HepG2 (cell line): ENCODE measurements around the gene TBC1D10A. TPM values are rescaled to one million over a fixed set of nuclear protein-coding genes. Genes with fewer than 3 reads are reported as not detected.

Source experiments
- ATAC-seq: fragments of 200-7000 bp; cut with Tn5 transposase; 3 replicates; pipeline ENCODE4 v1.9.1; 2020; ENCODE audit warnings: mild to moderate bottlenecking, moderate library complexity
- BruUV-seq: library from RNA; stranded (reverse); fragments of 400-500 nt; replicated peaks from 2 replicates; lab custom pipeline; 2021; lab: Mats Ljungman, UMichigan
- CTCF ChIA-PET: fragments of 300-600 bp; formaldehyde crosslinking; extraction: SDS; loops from one replicate; lab custom pipeline; 2021; ENCODE audit warnings: low total read pairs, inconsistent platforms, low intra/inter-chr PET ratio; lab: Yijun Ruan, JAX
- POLR2A ChIA-PET: fragments of 350-600 bp; sonication (Branson Sonifier 250); formaldehyde crosslinking; loops from one replicate; lab custom pipeline; 2020; ENCODE audit warnings: antibody characterized with exemption, inconsistent platforms; lab: Yijun Ruan, JAX
- DNase-seq: peaks from one replicate; pipeline ENCODE4 v3.0.0-alpha.2; 2015; ENCODE audit warnings: low spot score
- FAIRE-seq: peaks from 3 replicates; lab custom pipeline; 2011; peaks lifted over from hg19 to GRCh38; lab: Jason Lieb, UNC
- H2AFZ ChIP-seq: one replicate; pipeline ENCODE4 v1.6.1; 2011; ENCODE audit warnings: low read length, inconsistent platforms
- H3K27ac ChIP-seq: fragments of 300-600 bp; 3 replicates; pipeline ENCODE4 v1.8.0; 2011; ENCODE audit warnings: mixed run types, mild to moderate bottlenecking, mixed read lengths, low read length, inconsistent platforms; ENCODE audit not compliant: insufficient read depth; ENCODE audit errors: extremely low read length
- H3K27me3 ChIP-seq, 2 experiments: fragments of 200-600 bp in 1 of 2; 2 replicates in 1 of 2; 3 replicates in 1 of 2; pipeline versions ENCODE4 v1.6.0 to v1.8.0; 2011; ENCODE audit warnings: low read length in 2 of 2, mild to moderate bottlenecking in 2 of 2, moderate library complexity in 2 of 2, inconsistent platforms in 1 of 2; ENCODE audit not compliant: insufficient read depth in 2 of 2, control insufficient read depth in 1 of 2
- H3K36me3 ChIP-seq, 2 experiments: fragments of 200-600 bp in 1 of 2; replicated peaks in 1 of 2; 2 replicates in 1 of 2; 3 replicates in 1 of 2; pipeline versions ENCODE4 v1.5.1 to v1.8.0; 2011; ENCODE audit warnings: low read length in 2 of 2, inconsistent platforms in 1 of 2; ENCODE audit not compliant: insufficient read depth in 2 of 2, control insufficient read depth in 1 of 2
- H3K4me1 ChIP-seq: 2 replicates; pipeline ENCODE4 v1.5.1; 2012; ENCODE audit warnings: low read length, inconsistent platforms; ENCODE audit not compliant: insufficient read depth
- H3K4me2 ChIP-seq: 2 replicates; pipeline ENCODE4 v1.6.0; 2011; ENCODE audit warnings: low read depth, low read length, inconsistent platforms
- H3K4me3 ChIP-seq, 3 experiments: fragments of 200-600 bp in 1 of 3; sonication (generic), shearing (Covaris generic) in 1 of 3; replicated peaks in 1 of 3; 2 replicates each; pipeline ENCODE4 v1.5.1; 2011 to 2016; ENCODE audit warnings: low read length in 3 of 3, inconsistent platforms in 2 of 3, low read depth in 2 of 3, mild to moderate bottlenecking in 2 of 3, control low read depth in 1 of 3, mixed read lengths in 1 of 3; ENCODE audit not compliant: insufficient read depth in 1 of 3
- H3K79me2 ChIP-seq: one replicate; pipeline ENCODE4 v1.6.1; 2011; ENCODE audit warnings: low read length, inconsistent platforms; ENCODE audit not compliant: insufficient read depth
- H3K9ac ChIP-seq: 2 replicates; pipeline ENCODE4 v1.6.0; 2011; ENCODE audit warnings: mild to moderate bottlenecking, low read depth, low read length, inconsistent platforms; ENCODE audit not compliant: insufficient read depth
- H3K9me3 ChIP-seq: 2 replicates; pipeline ENCODE4 v1.5.1; 2012; ENCODE audit warnings: mild to moderate bottlenecking, low read length
- H4K20me1 ChIP-seq: 2 replicates; pipeline ENCODE4 v1.6.0; 2011; ENCODE audit warnings: inconsistent platforms, mild to moderate bottlenecking, low read length, moderate library complexity; ENCODE audit not compliant: insufficient read depth
- GABPB1 ChIP-seq: IDR thresholded peaks from 2 replicates; pipeline ENCODE4 v1.6.1; 2016; ENCODE audit warnings: mild to moderate bottlenecking, missing genetic modification reagents, moderate library complexity, missing compliant biosample characterization
- MIER2 ChIP-seq: IDR thresholded peaks from 2 replicates; pipeline ENCODE4 v1.6.1; 2016; ENCODE audit warnings: missing biosample characterization, missing genetic modification reagents
- NFE2 ChIP-seq: sonication (generic); formaldehyde crosslinking; IDR thresholded peaks from 2 replicates; pipeline ENCODE4 v1.4.0; 2020; ENCODE audit warnings: missing genetic modification reagents
- SAP130 ChIP-seq: IDR thresholded peaks from 2 replicates; pipeline ENCODE4 v1.6.1; 2016; ENCODE audit warnings: low read depth
- SMYD3 ChIP-seq: sonication (generic); formaldehyde crosslinking; IDR thresholded peaks from 2 replicates; pipeline ENCODE4 v1.8.1; 2023; ENCODE audit warnings: mild to moderate bottlenecking, missing genetic modification reagents
- TRIM24 ChIP-seq: sonication (generic); formaldehyde crosslinking; IDR thresholded peaks from 2 replicates; pipeline ENCODE4 v1.8.0; 2022; ENCODE audit warnings: mild to moderate bottlenecking, missing genetic modification reagents
- ZBTB10 ChIP-seq: sonication (generic); formaldehyde crosslinking; IDR thresholded peaks from 2 replicates; pipeline ENCODE4 v1.4.0; 2020; ENCODE audit warnings: missing genetic modification reagents, borderline replicate concordance
- ZNF292 ChIP-seq: sonication (generic); formaldehyde crosslinking; IDR thresholded peaks from 2 replicates; pipeline ENCODE4 v1.8.1; 2022; ENCODE audit warnings: mild to moderate bottlenecking, low read depth, missing genetic modification reagents, borderline replicate concordance
- ZNF496 ChIP-seq: sonication (generic); formaldehyde crosslinking; IDR thresholded peaks from 2 replicates; pipeline ENCODE4 v1.8.1; 2023; ENCODE audit warnings: mild to moderate bottlenecking, moderate library complexity, missing genetic modification reagents; ENCODE audit not compliant: insufficient replicate concordance
- WGBS: methylation state at CpG from one replicate; pipeline ENCODE4 v1.1.6; 2017; ENCODE audit warnings: low lambda C conversion rate; 5-methylcytosine and 5-hydroxymethylcytosine counted together
- in situ Hi-C: cut with HindIII; loops from 2 replicates; pipeline ENCODE4 v1.10.0; 2017; ENCODE audit warnings: low pct_unique_long_range_greater_than_20kb; ENCODE audit not compliant: extremely low pct_ligation_motif_present
- intact Hi-C: fragments of 100-400 bp; cut with micrococcal nuclease; formaldehyde crosslinking; loops from one replicate; pipeline ENCODE4 v1.10.0; 2022; ENCODE audit not compliant: unreplicated experiment
- polyA plus RNA-seq, 8 experiments: library from polyadenylated mRNA; depleted of rRNA in 3 of 8; stranded (reverse) in 7 of 8; unstranded in 1 of 8; fragments of >200 nt; fragmentation: Illumina TruSeq in 4 of 8; extraction: Trizol in 4 of 8; gene quantifications; 2 replicates each; pipeline versions ENCODE4 v1.2.1 to v1.2.3, GENCODE V29; 2011 to 2016; ENCODE audit warnings: low read depth in 4 of 8, missing spikeins in 1 of 8, mixed read lengths in 1 of 8; ENCODE audit not compliant: insufficient read depth in 1 of 8
- total RNA-seq, 5 experiments: library from RNA; depleted of rRNA; stranded (reverse); fragments of >200 nt; fragmentation: Illumina TruSeq; extraction: Trizol; gene quantifications; 2 replicates each; pipeline ENCODE4 v1.2.3, GENCODE V29; 2016; ENCODE audit warnings: low read depth in 1 of 5

Gene TBC1D10A
- total and polyA plus RNA-seq, 2 of the 13 experiments (the other 11 are each of a cell fraction or from before 2014, with no cell fraction given) = 4.2 to 4.9 TPM

GRCh38 chr22:30357650-30358215, 31.0 kb upstream of the TBC1D10A start:
- peaks cover 19% of the 10 kb centered on the region for H4K20me1 ChIP-seq
- H3K4me2 ChIP-seq = peak overlapping the region; percentile 83
- in situ Hi-C loops (no loop called here), intact Hi-C loops (no loop called here)
- FAIRE-seq (no peak), DNase-seq (no peak), ATAC-seq (no peak)
- peaks cover 39% of the 10 kb centered on the region for H3K4me1 ChIP-seq
- H3K9ac ChIP-seq = no peak overlapping the region
- H3K36me3 ChIP-seq = peaks cover 0 to 16% of the 10 kb centered on the region in 2 experiments; a peak in 3 of 5 replicates
- ChIA-PET POLR2A (interaction anchor here (1.1 to 2.0 kb wide), 4 partner anchors 30 to 65 kb away, joined by 4 to 39 read pairs (median 15); partner anchors contain the start of genes RNF215 and TBC1D10A), CTCF (no interaction called here)
- no TSS peak for BruUV-seq
- H3K9me3 ChIP-seq = no peaks in the 10 kb centered on the region
- H3K27ac ChIP-seq = no peak overlapping the region
- 88% methylated on average over 22 of the region's 22 CpGs for WGBS
- H3K4me3 ChIP-seq = peak overlapping the region in 2 of 3 experiments; percentile 96 to 99; a peak in 2 of 6 replicates
- H3K27me3 ChIP-seq = no peaks in the 10 kb centered on the region; a peak in 2 of 5 replicates
- TF ChIP-seq TRIM24 (CRISPR knock-in tag) (no peak), ZNF496 (CRISPR knock-in tag) (no peak), GABPB1 (CRISPR knock-in tag) (no peak), MIER2 (CRISPR knock-in tag) (no peak), SMYD3 (no peak), ZBTB10 (CRISPR knock-in tag) (no peak), SAP130 (CRISPR knock-in tag) (no peak), NFE2 (CRISPR knock-in tag) (no peak), ZNF292 (CRISPR knock-in tag) (no peak)
- peaks cover 27% of the 10 kb centered on the region for H3K79me2 ChIP-seq
- H2AFZ ChIP-seq = no peak overlapping the region
